ENCODE measurements around the gene BBS9. TPM values are rescaled to one million over a fixed set of nuclear protein-coding genes. Genes with fewer than 3 reads are reported as not detected.
"Not testable (repeated sequence)": the region's sequence is repeated elsewhere in the genome, so short reads cannot be mapped to it uniquely, and the experiment has no call there.

Gene BBS9
- total RNA-seq, 1 donor from 2014 or later: 21.1 TPM

DNA sequence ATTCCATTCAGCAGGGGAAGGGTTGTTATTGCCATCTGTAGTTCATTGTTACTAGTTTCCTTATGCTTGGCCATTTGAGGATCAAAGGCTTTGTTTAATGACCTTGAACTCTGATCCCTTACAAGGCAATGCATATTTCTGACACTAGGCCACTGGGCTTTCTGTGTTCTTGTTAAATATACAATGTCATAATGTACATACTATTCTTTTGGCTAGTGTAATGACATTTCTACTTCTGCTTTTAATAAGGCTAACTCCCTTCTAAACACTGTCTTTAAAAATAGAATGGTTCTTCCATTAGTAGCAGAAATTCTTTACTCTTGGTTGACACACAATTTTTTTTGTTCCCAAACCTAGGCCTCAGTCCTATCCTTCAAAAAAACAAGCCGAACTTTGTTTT is 86.6 kb downstream of the BBS9 start:
- Mint-ChIP-seq H3K36me3 (ENCODE audit: unreplicated experiment) (peaks cover 27% of the 10 kb centered on the region), H3K27me3 (ENCODE audit: unreplicated experiment) (no peaks in the 10 kb centered on the region), H3K27ac (ENCODE audit: unreplicated experiment) (no peak overlapping the region), H3K9me3 (ENCODE audit: unreplicated experiment) (peaks cover 5% of the 10 kb centered on the region), H3K4me1 (ENCODE audit: low read depth, unreplicated experiment) (peaks cover 1% of the 10 kb centered on the region), H3K4me3 (ENCODE audit: unreplicated experiment) (no peak overlapping the region)
- DNase-seq: no peak
- TF ChIP-seq, protein P1, sequence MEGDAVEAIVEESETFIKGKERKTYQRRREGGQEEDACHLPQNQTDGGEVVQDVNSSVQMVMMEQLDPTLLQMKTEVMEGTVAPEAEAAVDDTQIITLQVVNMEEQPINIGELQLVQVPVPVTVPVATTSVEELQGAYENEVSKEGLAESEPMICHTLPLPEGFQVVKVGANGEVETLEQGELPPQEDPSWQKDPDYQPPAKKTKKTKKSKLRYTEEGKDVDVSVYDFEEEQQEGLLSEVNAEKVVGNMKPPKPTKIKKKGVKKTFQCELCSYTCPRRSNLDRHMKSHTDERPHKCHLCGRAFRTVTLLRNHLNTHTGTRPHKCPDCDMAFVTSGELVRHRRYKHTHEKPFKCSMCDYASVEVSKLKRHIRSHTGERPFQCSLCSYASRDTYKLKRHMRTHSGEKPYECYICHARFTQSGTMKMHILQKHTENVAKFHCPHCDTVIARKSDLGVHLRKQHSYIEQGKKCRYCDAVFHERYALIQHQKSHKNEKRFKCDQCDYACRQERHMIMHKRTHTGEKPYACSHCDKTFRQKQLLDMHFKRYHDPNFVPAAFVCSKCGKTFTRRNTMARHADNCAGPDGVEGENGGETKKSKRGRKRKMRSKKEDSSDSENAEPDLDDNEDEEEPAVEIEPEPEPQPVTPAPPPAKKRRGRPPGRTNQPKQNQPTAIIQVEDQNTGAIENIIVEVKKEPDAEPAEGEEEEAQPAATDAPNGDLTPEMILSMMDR (IDR thresholded peaks at IDR 0.05; ENCODE audit: partially characterized antibody, unreplicated experiment): no peak

DNA sequence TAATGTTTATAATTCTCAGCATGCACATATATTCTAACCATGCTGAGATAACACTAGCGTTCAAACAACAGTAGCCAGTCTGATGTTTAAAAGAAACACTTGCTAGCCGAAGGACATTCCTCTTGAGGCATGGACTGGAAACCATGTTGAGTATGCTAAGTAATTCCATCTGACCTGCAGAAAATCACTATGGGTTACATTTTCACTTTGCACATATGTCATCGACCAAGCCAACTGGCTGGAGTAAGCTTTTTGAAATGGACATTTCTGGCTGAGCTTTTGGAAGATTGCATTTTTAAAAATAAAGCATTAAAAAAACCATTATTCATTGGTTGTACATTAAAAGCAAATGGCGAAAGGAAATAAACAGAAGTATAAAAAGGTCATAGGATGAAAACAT is 88.2 kb downstream of the BBS9 start:
- H3K27me3 Mint-ChIP-seq (ENCODE audit: unreplicated experiment): no peaks in the 10 kb centered on the region
- H3K9me3 Mint-ChIP-seq (ENCODE audit: unreplicated experiment): peaks cover 1% of the 10 kb centered on the region
- peaks cover 12% of the 10 kb centered on the region for H3K36me3 Mint-ChIP-seq (ENCODE audit: unreplicated experiment)
- peaks cover 1% of the 10 kb centered on the region for H3K4me1 Mint-ChIP-seq (ENCODE audit: low read depth, unreplicated experiment)
- no peak overlapping the region for H3K27ac Mint-ChIP-seq (ENCODE audit: unreplicated experiment)
- TF ChIP-seq, protein P1 (IDR thresholded peaks at IDR 0.05; ENCODE audit: partially characterized antibody, unreplicated experiment): no peak
- DNase-seq: no peak
- H3K4me3 Mint-ChIP-seq (ENCODE audit: unreplicated experiment): no peak overlapping the region

DNA sequence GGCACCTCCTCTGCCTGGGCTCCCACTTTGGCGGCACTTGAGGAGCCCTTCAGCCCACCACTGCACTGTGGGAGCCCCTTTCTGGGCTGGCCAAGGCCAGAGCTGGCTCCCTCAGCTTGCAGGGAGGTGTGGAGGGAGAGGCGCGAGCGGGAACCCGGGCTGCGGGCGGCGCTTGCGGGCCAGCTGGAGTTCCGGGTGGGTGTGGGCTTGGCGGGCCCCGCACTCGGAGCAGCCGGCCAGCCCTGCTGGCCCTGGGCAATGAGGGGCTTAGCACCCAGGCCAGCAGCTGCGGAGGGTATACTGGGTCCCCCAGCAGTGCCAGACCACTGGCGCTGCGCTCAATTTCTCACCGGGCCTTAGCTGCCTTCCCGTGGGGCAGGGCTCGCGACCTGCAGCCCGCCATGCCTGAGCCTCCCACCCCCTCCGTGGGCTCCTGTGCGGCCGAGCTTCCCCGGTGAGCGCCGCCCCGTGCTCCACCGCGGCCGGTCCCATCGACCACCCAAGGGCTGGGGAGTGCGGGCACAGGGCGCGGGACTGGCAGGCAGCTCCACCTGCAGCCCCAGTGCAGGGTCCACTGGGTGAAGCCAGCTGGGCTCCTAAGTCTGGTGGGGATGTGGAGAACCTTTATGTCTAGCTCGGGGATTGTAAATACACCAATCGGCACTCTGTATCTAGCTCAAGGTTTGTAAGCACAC is 89.6 kb downstream of the BBS9 start:
- H3K27me3 Mint-ChIP-seq (ENCODE audit: unreplicated experiment); H3K4me1 Mint-ChIP-seq (ENCODE audit: low read depth, unreplicated experiment); H3K9me3 Mint-ChIP-seq (ENCODE audit: unreplicated experiment); H3K4me3 Mint-ChIP-seq (ENCODE audit: unreplicated experiment); DNase-seq; H3K27ac Mint-ChIP-seq (ENCODE audit: unreplicated experiment): not testable (repeated sequence)
- peaks cover 12% of the 10 kb centered on the region for H3K36me3 Mint-ChIP-seq (ENCODE audit: unreplicated experiment)

DNA sequence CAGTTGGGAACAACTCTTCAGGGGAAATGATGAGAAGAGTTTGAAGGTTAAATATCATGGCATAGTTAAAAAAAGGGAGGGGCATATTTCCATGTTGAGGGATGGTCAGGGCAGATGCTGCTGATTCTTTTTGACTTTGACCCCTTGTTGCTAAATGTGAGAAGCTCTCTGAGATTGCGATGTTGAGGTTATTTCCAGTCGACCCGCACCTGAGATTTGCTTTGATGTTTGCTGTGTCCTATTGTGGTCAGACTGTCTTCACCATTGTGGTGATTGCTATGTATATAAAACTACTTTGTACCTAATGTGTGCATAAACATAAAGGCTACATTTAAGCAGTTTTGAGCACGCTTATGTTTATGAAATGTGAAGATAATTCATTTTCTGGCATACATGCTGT is 90.9 kb downstream of the BBS9 start:
- peaks cover 1% of the 10 kb centered on the region for H3K9me3 Mint-ChIP-seq (ENCODE audit: unreplicated experiment)
- no peak overlapping the region for H3K4me3 Mint-ChIP-seq (ENCODE audit: unreplicated experiment)
- H3K4me1 Mint-ChIP-seq (ENCODE audit: low read depth, unreplicated experiment): peaks cover 1% of the 10 kb centered on the region
- no peak for DNase-seq
- TF ChIP-seq, protein P1 (IDR thresholded peaks at IDR 0.05; ENCODE audit: partially characterized antibody, unreplicated experiment): no peak
- H3K36me3 Mint-ChIP-seq (ENCODE audit: unreplicated experiment): peaks cover 12% of the 10 kb centered on the region
- no peak overlapping the region for H3K27ac Mint-ChIP-seq (ENCODE audit: unreplicated experiment)
- no peaks in the 10 kb centered on the region for H3K27me3 Mint-ChIP-seq (ENCODE audit: unreplicated experiment)

DNA sequence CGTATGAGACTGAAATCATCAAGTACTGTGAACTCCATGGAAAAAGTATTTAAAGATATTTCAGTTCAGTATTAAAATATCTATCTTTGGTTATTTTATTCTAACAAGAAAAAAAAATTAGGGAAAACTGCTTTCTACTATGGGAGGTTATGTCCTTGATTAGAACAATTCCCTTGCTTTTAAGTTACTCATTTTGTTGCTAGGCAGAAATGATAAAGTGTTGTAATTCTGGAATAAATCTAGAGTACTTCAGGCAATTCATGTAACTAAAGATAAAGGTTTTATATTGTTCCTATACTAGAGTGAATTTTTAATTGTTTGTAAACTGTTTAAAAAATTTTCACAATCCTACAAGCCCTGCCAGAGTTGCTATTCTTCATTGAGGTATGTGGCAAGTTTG is 92.0 kb downstream of the BBS9 start:
- Mint-ChIP-seq H3K36me3 (ENCODE audit: unreplicated experiment) (peaks cover 12% of the 10 kb centered on the region), H3K27ac (ENCODE audit: unreplicated experiment) (no peak overlapping the region), H3K4me3 (ENCODE audit: unreplicated experiment) (no peak overlapping the region), H3K9me3 (ENCODE audit: unreplicated experiment) (peaks cover 1% of the 10 kb centered on the region), H3K27me3 (ENCODE audit: unreplicated experiment) (no peaks in the 10 kb centered on the region), H3K4me1 (ENCODE audit: low read depth, unreplicated experiment) (peaks cover 1% of the 10 kb centered on the region)
- no peak for DNase-seq
- TF ChIP-seq, protein P1 (IDR thresholded peaks at IDR 0.05; ENCODE audit: partially characterized antibody, unreplicated experiment): no peak

All from glutamatergic neuron (in vitro differentiated cells).